HL-60/S4 treated with retinoic acid at 250 ng/mL for 4 days and 3 days (cell line): ENCODE data around the gene SPDYE2.
"Not testable (repeated sequence)": the region's sequence is repeated elsewhere in the genome, so short reads cannot be mapped to it uniquely, and the experiment has no call there.

Experiments
- in situ Hi-C: fragments of 300-500 bp; cut with MboI; formaldehyde crosslinking; loops from 2 replicates; pipeline ENCODE4 v1.7.0; 2022; ENCODE audit warnings: low sequenced_read_pairs

SPDYE2 gene

GRCh38 chr7:102540604-102541003 is 10.4 kb upstream of the SPDYE2 start:
- in situ Hi-C loops, result not testable (repeated sequence)

GRCh38 chr7:102542083-102542482 is 8.9 kb upstream of the SPDYE2 start:
- in situ Hi-C loops, result not testable (repeated sequence)

- in situ Hi-C loops, result not testable (repeated sequence)
Measured at GRCh38 chr7:102542771-102543170, 8.3 kb upstream of the SPDYE2 start.

- in situ Hi-C loops, result not testable (repeated sequence)
Measured at GRCh38 chr7:102543596-102543995, 7.4 kb upstream of the SPDYE2 start, which contains the start of gene UPK3BL2. UPK3BL2 (minus strand) TSS chr7:102543696; CDS start chr7:102543636, 60 bp downstream.

GRCh38 chr7:102544372-102544771 is 6.7 kb upstream of the SPDYE2 start:
- in situ Hi-C loops, result not testable (repeated sequence)

GRCh38 chr7:102545288-102545687 is 5.7 kb upstream of the SPDYE2 start:
- in situ Hi-C loops, result not testable (repeated sequence)

GRCh38 chr7:102546353-102546752 is 4.7 kb upstream of the SPDYE2 start:
- in situ Hi-C loops, result not testable (repeated sequence)

GRCh38 chr7:102568620-102569019 is 17.6 kb downstream of the SPDYE2 start:
- in situ Hi-C loops, result not testable (repeated sequence)

GRCh38 chr7:102572261-102573239 is 21.5 kb downstream of the SPDYE2 start, which contains the start of gene POLR2J3:
POLR2J3 (minus strand) TSS chr7:102572583; CDS start chr7:102572521, 62 bp downstream.
- in situ Hi-C loops, result not testable (repeated sequence)

GRCh38 chr7:102574607-102575006 is 23.6 kb downstream of the SPDYE2 start:
- in situ Hi-C loops, result not testable (repeated sequence)

GRCh38 chr7:102576363-102576762 is 25.3 kb downstream of the SPDYE2 start:
- in situ Hi-C loops, result not testable (repeated sequence)

GRCh38 chr7:102577315-102578240 is 26.6 kb downstream of the SPDYE2 start:
- in situ Hi-C loops, result not testable (repeated sequence)

GRCh38 chr7:102578486-102578885 is 27.5 kb downstream of the SPDYE2 start:
- in situ Hi-C loops, result not testable (repeated sequence)

GRCh38 chr7:102581722-102582121 is 30.7 kb downstream of the SPDYE2 start:
- in situ Hi-C loops, result not testable (repeated sequence)

- in situ Hi-C loops, result not testable (repeated sequence)
Measured at GRCh38 chr7:102583495-102583894, 32.5 kb downstream of the SPDYE2 start.

GRCh38 chr7:102589857-102590256 is 38.8 kb downstream of the SPDYE2 start:
- in situ Hi-C loops, result not testable (repeated sequence)

- in situ Hi-C loops, result not testable (repeated sequence)
Measured at GRCh38 chr7:102592477-102593019, 41.5 kb downstream of the SPDYE2 start.

- in situ Hi-C loops, result not testable (repeated sequence)
Measured at GRCh38 chr7:102593637-102594334, 42.8 kb downstream of the SPDYE2 start.

GRCh38 chr7:102596036-102596435 is 45.0 kb downstream of the SPDYE2 start:
- in situ Hi-C loops, result not testable (repeated sequence)

- in situ Hi-C loops, result not testable (repeated sequence)
Measured at GRCh38 chr7:102599699-102600098, 48.7 kb downstream of the SPDYE2 start.
